Inflammatory macrophage treated with lipopolysaccharide for 1 hour (primary cell): Measurements from ENCODE around the gene SLC6A7.
A peak's percentile ranks its signal among the peaks of the same experiment; 100 is the strongest.

Experiments used
- DNase-seq, 2 donors: peaks; one replicate each; pipeline ENCODE4 v3.0.0-alpha.2; 2020 to 2022

The SLC6A7 gene

DNA sequence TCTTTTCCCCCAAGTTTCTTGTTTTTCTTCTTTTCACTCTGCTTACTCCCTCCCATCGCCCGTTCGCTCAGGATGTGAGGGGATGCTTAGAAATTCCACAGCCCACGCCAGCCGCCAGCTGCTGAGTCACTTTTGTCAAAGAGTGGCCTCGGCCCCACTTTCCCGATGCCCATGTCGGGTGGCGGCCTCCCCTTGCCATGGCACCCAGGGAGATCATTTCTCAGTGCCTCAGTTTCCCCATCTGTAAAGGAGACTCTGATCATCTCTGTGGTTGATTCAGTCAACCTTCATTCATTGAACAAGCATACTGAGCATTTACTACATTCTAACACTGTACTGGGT, 33.9 kb upstream of the SLC6A7 start:
- DNase-seq = peak in 1 of 2 donors; percentile 30

DNA sequence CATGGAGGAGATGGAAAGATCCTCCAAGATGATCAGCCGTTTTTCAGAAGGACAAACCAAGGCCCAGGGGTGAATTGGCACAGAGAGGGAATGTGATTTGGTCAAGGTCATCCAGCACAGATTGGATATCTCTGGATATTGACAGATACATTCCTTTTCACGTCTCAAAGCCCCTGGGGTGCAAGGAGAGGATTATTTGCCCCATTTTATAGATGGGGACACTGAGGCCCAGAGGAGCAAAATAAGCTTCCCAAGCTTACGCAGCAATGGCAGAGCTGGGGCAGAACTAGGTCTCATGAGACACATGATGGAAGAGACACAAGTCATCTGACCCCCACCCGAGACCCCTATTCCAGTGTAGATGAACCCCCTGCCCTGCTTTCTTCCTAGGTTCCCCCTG, 33.3 kb upstream of the SLC6A7 start:
- DNase-seq = no peak

DNA sequence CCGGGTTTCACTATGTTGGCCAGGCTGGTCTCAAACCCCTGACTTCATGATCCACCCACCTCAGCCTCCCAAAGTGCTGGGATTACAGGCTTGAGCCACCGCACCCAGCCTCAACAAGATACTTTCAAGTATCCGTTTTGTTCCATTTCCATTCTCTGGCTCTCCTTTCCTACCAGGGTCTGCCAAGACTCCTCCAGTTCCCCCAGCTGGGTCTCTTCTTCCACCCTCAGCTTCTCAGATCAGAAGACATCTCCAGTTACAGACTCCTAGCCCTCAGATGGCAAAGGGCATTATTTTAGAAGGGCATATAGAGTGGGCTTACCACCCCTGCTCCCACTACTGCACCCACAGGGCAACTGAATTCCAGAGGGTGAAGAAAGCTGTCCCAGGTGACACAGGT, 32.7 kb upstream of the SLC6A7 start:
- no peak for DNase-seq

DNA sequence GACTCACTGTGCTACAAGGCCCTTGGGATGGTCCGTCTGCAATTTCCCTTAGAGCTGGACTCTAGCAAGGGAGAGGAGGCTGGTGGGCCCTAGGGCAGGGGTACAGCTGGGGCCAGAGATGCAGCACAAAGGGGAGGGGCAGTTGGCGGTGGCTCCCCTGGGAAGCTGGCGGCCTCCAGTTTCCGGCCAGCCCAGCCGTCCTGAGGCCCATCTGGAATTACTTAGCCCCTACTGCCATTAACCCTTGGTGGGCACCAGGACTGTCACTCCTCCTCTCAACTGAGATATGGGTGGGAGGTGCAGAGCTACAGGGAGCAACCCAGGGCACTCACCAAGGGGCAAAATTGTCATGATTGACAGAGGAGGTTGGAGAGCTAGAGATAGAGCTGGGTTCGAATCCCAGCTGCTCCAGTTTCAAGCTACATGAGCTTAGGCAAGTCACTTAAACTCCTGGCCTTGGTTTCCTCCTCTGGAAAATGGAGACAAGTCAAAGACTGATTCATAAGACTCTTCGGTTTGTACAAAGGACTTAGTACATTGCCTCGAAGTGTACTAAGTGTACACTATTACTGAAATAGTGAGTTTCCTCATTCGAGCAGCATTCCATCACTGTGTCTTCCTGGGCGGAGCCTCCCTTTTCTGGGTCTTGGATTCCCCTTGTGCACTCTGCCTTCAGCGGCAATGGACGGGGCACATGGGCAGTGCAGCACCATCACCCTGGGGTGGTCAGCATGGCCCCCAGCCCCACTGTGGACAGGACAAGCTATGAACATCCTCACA, 31.5 kb upstream of the SLC6A7 start:
- peak in 1 of 2 donors; percentile 47 for DNase-seq

DNA sequence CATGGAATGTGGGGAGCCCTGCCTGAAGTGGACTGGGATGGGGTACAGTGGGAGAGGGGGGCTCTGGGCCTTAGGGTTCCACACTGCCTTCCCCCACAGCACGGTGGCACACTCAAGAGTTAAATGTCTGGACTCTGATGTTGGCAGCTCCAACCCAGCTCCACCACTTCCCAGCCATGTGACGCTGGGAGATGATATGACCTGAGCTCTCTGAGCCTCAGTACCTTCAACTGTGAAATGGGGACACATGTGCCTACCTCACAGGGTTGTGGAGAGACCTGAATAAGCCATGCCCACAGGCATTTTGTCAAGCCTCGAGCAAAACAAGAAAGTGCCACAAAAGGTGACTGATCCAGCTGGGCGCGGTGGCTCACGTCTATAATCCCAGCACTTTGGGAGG, 30.8 kb upstream of the SLC6A7 start:
- no peak for DNase-seq

DNA sequence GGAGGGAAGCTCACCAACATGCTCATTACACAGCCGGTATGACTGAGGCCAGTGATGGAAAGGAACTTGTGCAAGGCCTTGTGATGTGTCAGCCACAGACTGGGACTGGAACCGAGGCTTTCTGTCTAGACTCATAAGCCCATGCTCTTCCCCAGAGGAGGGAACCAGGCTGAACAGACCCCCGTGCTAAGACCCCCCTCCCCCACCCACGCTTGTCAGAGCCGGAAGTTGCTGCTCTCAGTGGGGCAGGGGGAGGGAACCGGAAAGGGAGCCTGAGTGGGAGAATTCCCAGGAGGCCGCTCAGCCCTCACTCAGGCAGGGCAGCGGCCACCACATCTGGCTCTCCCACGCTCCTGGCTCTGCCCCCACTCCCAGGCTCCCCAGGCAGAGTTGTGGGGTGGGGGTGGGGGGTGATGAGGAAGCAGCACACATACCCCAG, 30.1 kb upstream of the SLC6A7 start:
- peak; percentile 41 to 65 for DNase-seq

DNA sequence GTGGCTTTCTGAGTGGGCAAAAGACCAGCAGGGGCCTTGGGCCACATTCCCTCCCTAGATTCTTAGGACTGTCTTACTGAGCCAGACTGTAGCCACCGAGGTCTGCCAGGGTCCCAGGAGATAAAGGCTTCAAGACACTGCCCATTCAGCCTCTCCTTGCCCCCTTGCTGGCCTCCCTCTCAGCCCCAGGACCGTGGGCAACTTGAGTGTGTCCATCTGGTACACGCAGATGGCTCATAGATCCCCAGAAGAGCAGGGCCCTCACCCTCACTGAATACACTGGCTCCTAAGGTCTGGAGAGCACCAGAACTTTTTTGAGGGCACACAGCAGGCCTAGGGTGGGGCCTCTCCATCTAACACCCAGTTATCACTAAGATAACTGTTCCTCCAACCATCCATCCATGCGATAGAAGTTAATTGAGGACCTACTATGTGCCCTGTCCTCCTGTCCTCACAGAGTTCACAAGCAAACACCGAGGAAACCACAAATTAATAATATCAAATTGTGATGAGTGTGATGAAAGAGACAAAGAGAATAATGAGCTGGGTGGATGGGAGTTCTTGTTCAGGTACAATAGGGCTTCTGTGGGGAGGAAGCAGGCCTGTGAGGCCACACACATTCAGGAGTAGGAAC, 29.3 kb upstream of the SLC6A7 start:
- no peak for DNase-seq

DNA sequence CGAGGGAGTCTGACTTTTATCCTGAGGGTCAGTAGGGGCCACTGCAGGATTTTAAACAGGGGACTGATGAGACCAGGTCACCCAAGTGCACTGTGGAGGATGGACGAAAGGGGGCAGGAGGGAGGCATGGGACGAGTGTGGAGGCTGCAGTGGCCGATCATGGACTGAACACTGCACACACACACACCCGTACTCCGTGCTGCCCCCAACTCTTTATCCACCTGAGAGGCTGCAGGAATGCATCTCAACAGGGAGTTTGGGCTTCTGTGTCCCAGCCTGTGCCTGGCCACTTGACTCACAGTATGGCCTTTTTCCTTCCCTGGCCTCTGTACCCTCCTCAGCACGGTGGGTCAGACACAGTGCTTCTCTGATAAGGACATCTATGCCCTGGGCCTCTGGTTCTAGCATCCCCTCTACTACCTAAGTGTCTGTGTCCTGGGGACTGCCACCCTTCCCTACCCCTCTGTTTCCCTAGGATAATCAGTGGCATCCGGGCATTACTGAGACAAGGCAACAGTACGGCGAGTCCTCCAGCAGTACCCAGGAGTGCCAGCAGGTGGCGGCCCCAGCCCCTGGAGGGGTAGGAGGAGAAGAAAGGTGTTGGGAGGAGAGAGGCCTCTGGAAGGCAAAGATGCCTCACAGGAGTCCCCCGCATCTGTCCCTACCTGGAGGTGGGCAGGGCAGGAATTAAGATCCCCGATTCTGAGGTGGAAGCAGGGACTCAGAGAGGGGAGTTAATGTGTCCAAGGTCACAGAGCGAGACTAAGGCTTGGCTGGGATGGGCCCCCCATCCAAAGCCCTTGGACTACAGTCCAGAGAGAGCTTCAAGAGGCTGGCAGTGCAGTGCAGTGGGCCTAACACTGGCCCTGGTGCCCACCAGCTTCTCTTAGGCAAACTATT, 28.4 kb upstream of the SLC6A7 start:
- DNase-seq = peak; percentile 43 to 93

DNA sequence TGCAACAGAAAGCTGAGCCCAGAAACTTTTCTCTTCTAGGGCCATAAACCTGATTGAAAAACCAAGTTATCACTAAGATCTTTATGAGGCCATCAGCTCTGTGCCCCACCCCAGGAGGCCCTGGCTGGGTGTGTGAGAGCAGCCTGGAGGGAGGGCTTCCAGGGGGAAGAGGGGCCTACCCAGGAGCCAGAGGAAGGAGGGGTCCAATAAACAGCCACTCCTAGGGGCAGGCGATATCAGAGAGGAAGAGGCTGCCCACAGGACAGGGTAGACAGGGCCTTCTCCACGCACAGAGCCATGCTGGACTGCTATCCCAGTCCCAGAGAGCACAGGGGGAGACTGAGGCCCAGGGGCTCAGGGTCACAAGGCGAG, 27.7 kb upstream of the SLC6A7 start:
- no peak for DNase-seq

DNA sequence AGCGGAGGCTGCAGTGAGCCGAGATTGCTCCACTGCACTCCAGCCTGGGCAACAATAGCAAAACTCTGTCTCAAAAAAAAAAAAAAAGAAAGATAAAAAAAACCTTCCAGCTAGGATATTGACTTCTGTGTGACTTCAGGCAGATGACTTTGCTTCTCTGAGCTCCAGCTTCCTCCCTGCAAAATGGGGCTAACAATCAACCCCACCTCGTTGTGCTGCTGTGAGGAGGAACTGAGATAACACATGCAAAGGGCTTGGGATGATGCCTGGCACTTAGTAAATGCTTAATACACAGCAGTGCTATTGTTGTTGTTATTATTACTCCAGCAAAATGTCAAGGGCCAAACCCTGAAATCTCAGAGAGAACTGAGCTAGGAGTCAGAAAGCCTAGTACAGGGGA, 26.8 kb upstream of the SLC6A7 start:
- no peak for DNase-seq

DNA sequence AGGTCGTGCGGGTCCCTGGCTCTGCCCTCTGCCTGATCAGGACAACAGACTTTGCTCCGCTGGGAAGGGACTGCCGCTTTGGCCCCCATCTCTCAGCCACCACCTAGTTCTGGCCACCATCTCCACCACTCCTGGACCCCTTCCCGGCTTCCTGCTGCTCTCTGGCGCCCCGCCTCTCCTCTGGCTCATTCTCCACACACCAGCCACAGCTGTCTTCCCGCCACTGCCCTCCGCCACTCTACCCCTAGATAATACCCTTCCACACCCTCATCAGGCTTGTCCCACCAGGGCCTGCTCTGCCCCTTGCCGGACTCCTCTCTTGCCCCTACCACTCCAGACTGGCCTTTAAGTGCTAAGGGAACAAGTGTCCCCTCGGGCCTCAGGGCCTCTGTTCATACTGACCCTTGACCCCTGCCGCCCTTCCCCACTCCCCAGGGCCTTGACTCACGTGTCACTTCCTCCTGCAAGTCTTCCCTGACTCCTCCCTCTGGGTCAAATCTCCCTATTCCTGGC, 26.3 kb upstream of the SLC6A7 start:
- no peak for DNase-seq

DNA sequence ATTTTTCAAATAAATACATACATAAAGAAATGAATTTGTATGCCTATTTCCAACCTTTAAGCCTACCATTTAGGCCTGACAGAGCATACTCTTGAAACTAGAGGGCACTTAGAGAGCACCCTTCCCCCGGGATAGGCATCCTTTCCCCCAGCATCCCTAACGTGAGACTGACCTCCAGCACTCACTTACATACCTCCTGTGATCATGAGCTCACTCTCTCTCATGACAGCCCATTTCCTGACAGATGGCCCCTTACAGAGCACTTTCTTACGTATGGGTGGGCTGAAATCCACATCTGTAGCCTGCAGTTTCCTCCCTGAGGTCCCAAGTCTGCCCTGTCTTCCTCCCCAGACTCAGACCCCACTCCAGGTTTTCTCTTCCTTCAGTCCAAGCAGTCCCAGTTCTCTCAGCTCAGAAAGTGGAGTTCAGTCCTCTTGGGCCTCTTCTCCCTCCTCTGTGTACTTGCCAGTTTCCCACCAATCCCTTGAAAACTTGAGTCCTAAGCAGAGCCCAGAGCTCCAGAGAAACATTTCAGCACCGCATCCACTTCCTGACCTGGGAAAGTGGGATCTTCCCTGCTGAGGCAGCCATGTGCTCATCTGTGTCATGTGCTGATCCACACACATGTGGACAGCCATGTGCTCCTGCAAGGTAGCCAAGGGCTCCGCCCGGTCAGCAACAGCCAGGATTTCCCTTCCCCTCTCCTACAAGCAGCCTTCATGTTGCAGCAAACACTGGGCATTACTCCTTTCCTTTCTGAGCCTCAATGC, 25.5 kb upstream of the SLC6A7 start:
- no peak for DNase-seq

DNA sequence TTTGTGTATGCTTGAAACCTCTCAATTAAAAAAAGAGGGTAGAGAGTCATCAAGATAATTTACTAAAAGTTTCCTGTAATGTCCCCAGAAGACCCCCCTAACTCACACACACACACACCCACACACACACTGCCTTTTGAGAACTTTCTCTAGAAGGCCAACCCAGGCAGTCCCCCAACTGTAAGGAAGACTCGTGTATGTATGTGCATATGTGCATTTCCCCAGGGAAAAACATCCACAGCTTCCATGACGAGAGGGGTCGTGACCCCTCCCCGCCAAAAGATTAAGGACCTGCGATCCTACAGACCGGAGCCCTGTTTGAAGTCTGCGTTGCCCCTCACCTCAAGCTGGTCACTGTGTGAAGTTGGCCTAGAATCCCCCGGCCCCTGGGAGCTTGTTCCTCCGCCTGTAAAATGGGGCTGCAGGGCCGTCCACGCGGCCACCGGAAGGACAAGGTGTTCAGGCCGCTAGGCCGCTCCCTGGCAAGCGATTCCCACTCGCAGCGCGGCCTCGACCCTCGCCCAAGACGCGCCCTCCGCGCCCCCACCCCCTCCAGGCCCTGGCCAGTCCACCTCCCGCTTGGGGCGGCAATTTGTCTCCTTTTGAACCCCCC, 23.7 kb upstream of the SLC6A7 start:
- DNase-seq = no peak

DNA sequence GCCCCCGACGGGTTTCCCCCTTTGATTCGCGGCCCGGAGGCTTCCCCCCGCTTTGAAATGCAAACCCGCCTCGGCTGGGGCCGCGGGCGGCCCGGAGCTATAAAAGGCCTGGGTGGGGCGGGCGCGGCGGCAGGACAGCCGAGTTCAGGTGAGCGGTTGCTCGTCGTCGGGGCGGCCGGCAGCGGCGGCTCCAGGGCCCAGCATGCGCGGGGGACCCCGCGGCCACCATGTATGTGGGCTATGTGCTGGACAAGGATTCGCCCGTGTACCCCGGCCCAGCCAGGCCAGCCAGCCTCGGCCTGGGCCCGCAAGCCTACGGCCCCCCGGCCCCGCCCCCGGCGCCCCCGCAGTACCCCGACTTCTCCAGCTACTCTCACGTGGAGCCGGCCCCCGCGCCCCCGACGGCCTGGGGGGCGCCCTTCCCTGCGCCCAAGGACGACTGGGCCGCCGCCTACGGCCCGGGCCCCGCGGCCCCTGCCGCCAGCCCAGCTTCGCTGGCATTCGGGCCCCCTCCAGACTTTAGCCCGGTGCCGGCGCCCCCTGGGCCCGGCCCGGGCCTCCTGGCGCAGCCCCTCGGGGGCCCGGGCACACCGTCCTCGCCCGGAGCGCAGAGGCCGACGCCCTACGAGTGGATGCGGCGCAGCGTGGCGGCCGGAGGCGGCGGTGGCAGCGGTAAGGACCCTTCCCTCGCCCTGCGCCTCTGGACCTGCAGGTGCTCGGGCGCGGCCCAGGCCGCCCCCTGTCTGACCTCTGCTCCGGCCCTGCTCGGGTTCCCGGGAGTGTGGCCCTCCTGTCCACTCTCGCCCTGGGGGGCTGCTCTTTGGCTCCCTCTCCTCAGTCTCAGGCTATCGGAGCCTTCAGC, 23.0 kb upstream of the SLC6A7 start, which contains the start of gene CDX1:
CDX1 (plus strand) TSS at position 129 of the 862 bp plus-strand sequence; CDS start at position 228, 99 bp downstream.
- DNase-seq = no peak

DNA sequence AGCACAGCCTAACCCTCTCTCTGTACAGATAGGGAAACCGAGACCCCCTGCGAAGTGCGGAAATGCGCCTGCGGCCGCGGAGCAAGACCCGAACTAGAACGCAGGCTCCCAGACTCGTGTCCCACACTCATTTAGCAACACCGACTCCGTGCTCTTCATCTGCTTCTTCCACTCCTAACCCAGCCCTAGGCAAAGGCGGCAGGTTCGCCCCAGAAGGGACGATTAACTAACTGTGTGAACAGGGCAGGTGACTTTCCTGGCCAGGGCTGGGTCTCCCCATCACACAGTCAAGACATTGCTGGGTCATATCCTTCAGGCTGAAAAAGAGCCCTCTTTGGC, 22.4 kb upstream of the SLC6A7 start:
- no peak for DNase-seq

DNA sequence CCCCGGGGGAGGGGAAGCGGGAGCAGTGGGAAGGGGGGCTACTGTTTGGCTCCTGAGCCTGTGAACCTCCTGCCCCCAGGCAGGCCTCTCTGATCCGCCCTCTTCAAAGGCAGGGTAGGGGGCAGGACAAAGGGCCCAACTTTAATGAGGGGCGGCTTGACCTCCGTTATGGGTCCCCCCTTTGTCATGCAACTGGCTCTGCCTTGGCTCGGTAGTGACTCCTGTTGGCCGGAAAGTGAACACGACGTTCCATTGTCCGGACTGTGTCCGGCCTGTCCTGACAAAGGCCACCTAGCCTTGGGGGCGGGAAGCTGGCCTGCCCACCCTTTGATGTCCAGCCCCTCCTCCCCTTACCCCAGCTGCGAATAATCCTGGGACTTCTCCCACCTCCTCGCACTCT, 22.0 kb upstream of the SLC6A7 start:
- no peak for DNase-seq

DNA sequence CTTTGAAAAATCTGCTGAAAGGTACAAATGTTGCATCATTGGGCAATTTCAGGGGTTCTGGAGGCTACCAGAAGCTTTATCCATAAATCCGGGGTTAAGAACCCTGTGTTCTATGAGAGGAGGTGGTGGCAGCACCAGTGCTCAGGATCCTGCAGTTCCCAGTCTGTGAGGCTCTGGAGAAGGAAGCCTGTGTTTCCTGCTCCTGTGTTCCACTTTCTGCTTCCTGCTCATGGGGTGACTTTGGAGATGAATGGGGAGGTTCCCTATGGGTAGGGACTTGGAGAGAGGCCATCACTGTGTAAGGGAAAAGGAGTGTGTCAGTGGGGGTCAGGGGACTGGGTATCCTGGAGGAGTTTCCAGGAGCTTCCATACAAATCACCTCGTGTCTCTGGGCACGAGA, 21.0 kb upstream of the SLC6A7 start:
- no peak for DNase-seq

DNA sequence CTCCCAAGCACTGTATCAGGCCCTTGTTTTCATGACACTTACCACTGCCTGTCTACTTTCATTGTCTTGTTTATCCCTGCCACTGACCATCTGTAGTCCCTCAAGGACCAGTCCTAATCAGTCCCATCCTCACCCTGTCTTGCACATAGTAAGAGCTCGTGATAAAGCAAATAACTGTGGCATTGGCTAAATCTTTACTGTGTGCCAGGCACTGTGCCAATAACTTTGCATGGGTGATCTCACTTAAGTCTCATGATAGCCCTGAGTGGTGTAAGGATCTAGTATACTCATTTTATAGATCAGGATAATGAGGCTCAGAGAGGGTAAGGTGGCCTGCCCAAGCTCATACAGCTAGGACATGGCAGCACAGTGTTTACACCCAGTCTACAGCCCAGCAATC, 17.7 kb upstream of the SLC6A7 start:
- DNase-seq = no peak

DNA sequence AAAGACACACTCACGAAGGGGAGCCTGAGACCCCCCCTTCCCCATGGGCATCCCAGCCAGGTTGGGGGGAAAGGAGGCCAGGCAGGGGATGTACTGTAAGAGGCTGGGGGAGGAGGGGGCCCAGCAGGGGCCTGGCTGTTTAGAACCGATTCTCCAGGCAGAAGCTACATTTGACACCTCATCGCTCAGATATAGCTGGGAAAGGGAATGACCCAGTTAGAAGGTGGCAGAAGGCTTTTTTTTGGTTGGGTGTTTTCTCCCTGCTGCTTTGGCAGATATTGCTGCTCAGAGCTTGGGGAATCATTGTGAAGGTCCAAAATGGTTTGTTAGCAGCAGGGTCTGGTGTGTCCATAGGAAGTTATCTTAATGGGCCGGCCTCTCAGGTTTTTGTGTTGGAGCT, 17.3 kb upstream of the SLC6A7 start:
- DNase-seq = no peak

DNA sequence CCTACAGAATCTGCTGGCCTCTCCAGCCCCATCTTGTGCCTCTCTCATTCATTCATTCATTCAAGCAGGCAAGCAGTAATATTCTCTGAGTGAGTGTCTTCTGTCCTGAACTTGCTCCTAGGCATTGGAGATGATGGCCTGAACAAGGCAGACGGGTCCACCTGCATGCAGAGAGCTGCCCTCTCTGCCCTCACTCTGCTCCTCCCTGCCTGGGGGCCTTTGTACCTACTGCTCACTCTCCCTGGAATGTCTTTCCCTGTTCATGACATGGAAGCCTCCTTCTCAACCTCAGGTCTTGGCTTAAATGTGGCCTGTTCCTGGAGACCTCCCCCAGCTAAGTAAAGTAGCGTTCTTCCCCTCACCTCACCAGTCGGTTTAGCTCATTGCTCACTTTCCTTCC, 16.7 kb upstream of the SLC6A7 start:
- DNase-seq = no peak

DNA sequence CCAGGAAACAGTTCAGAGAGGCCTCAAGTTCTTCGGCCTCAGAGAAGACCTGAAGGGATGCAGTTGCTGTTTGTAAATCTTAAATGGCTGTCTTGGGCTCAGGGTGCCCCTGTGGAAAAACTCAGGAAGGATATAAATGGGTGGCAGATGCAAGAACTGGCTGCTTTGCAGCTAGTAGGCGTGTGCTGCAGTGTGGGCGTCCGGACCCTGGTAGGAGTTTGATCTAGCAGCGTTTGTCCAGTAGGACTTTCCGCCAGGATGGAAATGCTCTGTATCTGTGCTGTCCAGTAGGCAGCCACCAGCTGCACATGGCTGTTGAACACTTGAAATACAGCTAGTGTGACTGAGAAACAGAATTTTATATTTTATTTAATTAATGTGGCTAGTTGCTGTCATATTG, 15.6 kb upstream of the SLC6A7 start:
- DNase-seq = no peak
